Measurements from ENCODE around the gene PHACTR1. TPM values are rescaled to one million over a fixed set of nuclear protein-coding genes. Genes with fewer than 3 reads are reported as not detected.

The PHACTR1 gene
- total RNA-seq, 5 donors from 2014 or later (not counting 1 experiment from before 2014, with no cell fraction given): 0.63 to 2.6 (median 1.1) TPM

GRCh38 chr6:12893036-12893435 is 176.5 kb downstream of the PHACTR1 start:
- DNase-seq: no peak
- Mint-ChIP-seq H3K9me3 (peaks cover 0 to 15% (median 6%) of the 10 kb centered on the region in 3 donors), H3K27me3 (peaks cover 9 to 11% of the 10 kb centered on the region in 2 donors), H3K27ac (no peak overlapping the region), H3K4me1 (no peaks in the 10 kb centered on the region), H3K36me3 (no peaks in the 10 kb centered on the region), H3K4me3 (no peak overlapping the region)
- Histone ChIP-seq H3K9me3 (no peaks in the 10 kb centered on the region), H3K4me1 (ENCODE audit: control insufficient read depth in 1 of 2, extremely low read depth in 1 of 2, insufficient read depth in 2 of 2, low read length in 2 of 2) (no peaks in the 10 kb centered on the region), H3K36me3 (ENCODE audit: control insufficient read depth in 2 of 2, extremely low read depth in 1 of 2, insufficient read depth in 1 of 2, low read length in 1 of 2) (no peaks in the 10 kb centered on the region), H3K27me3 (replicated peaks in 1 of 2; ENCODE audit: control insufficient read depth in 2 of 2, extremely low read depth in 1 of 2, insufficient read depth in 2 of 2, low read length in 1 of 2) (peaks cover 0 to 3% of the 10 kb centered on the region in 2 experiments), H3K27ac (ENCODE audit: low read length) (no peak overlapping the region), H3K4me3 (ENCODE audit: control insufficient read depth in 1 of 2, extremely low read depth in 1 of 2, low read length in 1 of 2) (no peak overlapping the region)
- WGBS (ENCODE audit: insufficient coverage): 100% methylated on average over 1 of the region's 4 CpGs
- ChIA-PET CTCF (no interaction called here), POLR2A (no interaction called here)
- ATAC-seq (replicated peaks in 1 of 4): no peak

GRCh38 chr6:12895721-12896120 is 179.2 kb downstream of the PHACTR1 start:
- Histone ChIP-seq H3K4me1 (ENCODE audit: control insufficient read depth in 1 of 2, extremely low read depth in 1 of 2, insufficient read depth in 2 of 2, low read length in 2 of 2) (no peaks in the 10 kb centered on the region), H3K4me3 (ENCODE audit: control insufficient read depth in 1 of 2, extremely low read depth in 1 of 2, low read length in 1 of 2) (no peak overlapping the region), H3K27ac (ENCODE audit: low read length) (no peak overlapping the region), H3K27me3 (replicated peaks in 1 of 2; ENCODE audit: control insufficient read depth in 2 of 2, extremely low read depth in 1 of 2, insufficient read depth in 2 of 2, low read length in 1 of 2) (peaks cover 0 to 9% of the 10 kb centered on the region in 2 experiments), H3K9me3 (no peaks in the 10 kb centered on the region), H3K36me3 (ENCODE audit: control insufficient read depth in 2 of 2, extremely low read depth in 1 of 2, insufficient read depth in 1 of 2, low read length in 1 of 2) (no peaks in the 10 kb centered on the region)
- POLR2A ChIA-PET: no interaction called here
- H3K9me3 Mint-ChIP-seq: peaks cover 0 to 11% (median 3%) of the 10 kb centered on the region in 3 donors
- ATAC-seq (replicated peaks in 1 of 4) (no peak), DNase-seq (no peak)
- H3K27me3 Mint-ChIP-seq: peaks cover 17 to 22% of the 10 kb centered on the region in 2 donors
- H3K4me1 Mint-ChIP-seq: no peaks in the 10 kb centered on the region
- 75% methylated on average over 3 of the region's 3 CpGs for WGBS (ENCODE audit: insufficient coverage)
- no peak overlapping the region for H3K27ac Mint-ChIP-seq
- H3K36me3 Mint-ChIP-seq: no peaks in the 10 kb centered on the region
- CTCF ChIA-PET: no interaction called here
- H3K4me3 Mint-ChIP-seq: no peak overlapping the region

- ChIA-PET CTCF (no interaction called here), POLR2A (no interaction called here)
- Histone ChIP-seq H3K36me3 (ENCODE audit: control insufficient read depth in 2 of 2, extremely low read depth in 1 of 2, insufficient read depth in 1 of 2, low read length in 1 of 2) (no peaks in the 10 kb centered on the region), H3K9me3 (no peaks in the 10 kb centered on the region), H3K4me1 (ENCODE audit: control insufficient read depth in 1 of 2, extremely low read depth in 1 of 2, insufficient read depth in 2 of 2, low read length in 2 of 2) (no peaks in the 10 kb centered on the region), H3K27ac (ENCODE audit: low read length) (no peak overlapping the region), H3K27me3 (replicated peaks in 1 of 2; ENCODE audit: control insufficient read depth in 2 of 2, extremely low read depth in 1 of 2, insufficient read depth in 2 of 2, low read length in 1 of 2) (peaks cover 0 to 9% of the 10 kb centered on the region in 2 experiments), H3K4me3 (ENCODE audit: control insufficient read depth in 1 of 2, extremely low read depth in 1 of 2, low read length in 1 of 2) (no peak overlapping the region)
- Mint-ChIP-seq H3K27me3 (peaks cover 23 to 27% of the 10 kb centered on the region in 2 donors), H3K9me3 (peaks cover 0 to 5% (median under 1%) of the 10 kb centered on the region in 3 donors), H3K4me1 (no peaks in the 10 kb centered on the region), H3K4me3 (no peak overlapping the region), H3K36me3 (no peaks in the 10 kb centered on the region), H3K27ac (no peak overlapping the region)
- WGBS (ENCODE audit: insufficient coverage): no CpG with 5 or more reads among the region's 7 CpGs
- ATAC-seq (replicated peaks in 1 of 4): no peak
- no peak for DNase-seq
Observed at GRCh38 chr6:12896208-12896733, 179.7 kb downstream of the PHACTR1 start.

GRCh38 chr6:12898603-12899002 is 182.0 kb downstream of the PHACTR1 start:
- H3K36me3 Mint-ChIP-seq: no peaks in the 10 kb centered on the region
- no peak overlapping the region for H3K27ac Mint-ChIP-seq
- CTCF ChIA-PET: no interaction called here

GRCh38 chr6:12899046-12899833 is 182.7 kb downstream of the PHACTR1 start:
- H3K27me3 ChIP-seq (replicated peaks in 1 of 2; ENCODE audit: control insufficient read depth in 2 of 2, extremely low read depth in 1 of 2, insufficient read depth in 2 of 2, low read length in 1 of 2): peaks cover 0 to 16% of the 10 kb centered on the region in 2 experiments

More at GRCh38 chr6:12898603-12899002, 182.0 kb downstream of the PHACTR1 start:
- Histone ChIP-seq H3K36me3 (ENCODE audit: control insufficient read depth in 2 of 2, extremely low read depth in 1 of 2, insufficient read depth in 1 of 2, low read length in 1 of 2) (no peaks in the 10 kb centered on the region), H3K9me3 (no peaks in the 10 kb centered on the region), H3K4me1 (ENCODE audit: control insufficient read depth in 1 of 2, extremely low read depth in 1 of 2, insufficient read depth in 2 of 2, low read length in 2 of 2) (no peaks in the 10 kb centered on the region), H3K27ac (ENCODE audit: low read length) (no peak overlapping the region), H3K4me3 (ENCODE audit: control insufficient read depth in 1 of 2, extremely low read depth in 1 of 2, low read length in 1 of 2) (no peak overlapping the region), H3K27me3 (replicated peaks in 1 of 2; ENCODE audit: control insufficient read depth in 2 of 2, extremely low read depth in 1 of 2, insufficient read depth in 2 of 2, low read length in 1 of 2) (peaks cover 0 to 14% of the 10 kb centered on the region in 2 experiments)
- Mint-ChIP-seq H3K27me3 (peaks cover 22 to 35% of the 10 kb centered on the region in 2 donors), H3K4me1 (no peaks in the 10 kb centered on the region), H3K9me3 (no peaks in the 10 kb centered on the region), H3K4me3 (no peak overlapping the region)
- ATAC-seq (replicated peaks in 1 of 4): no peak
- WGBS (ENCODE audit: insufficient coverage): 89% methylated on average over 10 of the region's 10 CpGs
- no peak for DNase-seq
- POLR2A ChIA-PET: no interaction called here

GRCh38 chr6:12903246-12903645 is 186.7 kb downstream of the PHACTR1 start:
- ChIA-PET POLR2A (no interaction called here), CTCF (no interaction called here)
- H3K4me1 ChIP-seq (ENCODE audit: control insufficient read depth in 1 of 2, extremely low read depth in 1 of 2, insufficient read depth in 2 of 2, low read length in 2 of 2): no peaks in the 10 kb centered on the region
- H3K27me3 ChIP-seq (replicated peaks in 1 of 2; ENCODE audit: control insufficient read depth in 2 of 2, extremely low read depth in 1 of 2, insufficient read depth in 2 of 2, low read length in 1 of 2): peaks cover 0 to 18% of the 10 kb centered on the region in 2 experiments
- 67% methylated on average over 1 of the region's 1 CpG for WGBS (ENCODE audit: insufficient coverage)
- H3K27ac Mint-ChIP-seq: no peak overlapping the region
- no peaks in the 10 kb centered on the region for H3K36me3 ChIP-seq (ENCODE audit: control insufficient read depth in 2 of 2, extremely low read depth in 1 of 2, insufficient read depth in 1 of 2, low read length in 1 of 2)
- no peak overlapping the region for H3K27ac ChIP-seq (ENCODE audit: low read length)
- H3K4me3 Mint-ChIP-seq: no peak overlapping the region
- no peaks in the 10 kb centered on the region for H3K4me1 Mint-ChIP-seq
- no peak for DNase-seq
- no peak for ATAC-seq (replicated peaks in 1 of 4)
- H3K9me3 ChIP-seq: no peaks in the 10 kb centered on the region
- no peak overlapping the region for H3K4me3 ChIP-seq (ENCODE audit: control insufficient read depth in 1 of 2, extremely low read depth in 1 of 2, low read length in 1 of 2)
- no peaks in the 10 kb centered on the region for H3K9me3 Mint-ChIP-seq
- peaks cover 24 to 28% of the 10 kb centered on the region in 2 donors for H3K27me3 Mint-ChIP-seq
- no peaks in the 10 kb centered on the region for H3K36me3 Mint-ChIP-seq

More at GRCh38 chr6:12899046-12899833, 182.7 kb downstream of the PHACTR1 start:
- DNase-seq (no peak), ATAC-seq (replicated peaks in 1 of 4) (no peak)
- no peaks in the 10 kb centered on the region for H3K9me3 Mint-ChIP-seq
- Histone ChIP-seq H3K4me1 (ENCODE audit: control insufficient read depth in 1 of 2, extremely low read depth in 1 of 2, insufficient read depth in 2 of 2, low read length in 2 of 2) (no peaks in the 10 kb centered on the region), H3K36me3 (ENCODE audit: control insufficient read depth in 2 of 2, extremely low read depth in 1 of 2, insufficient read depth in 1 of 2, low read length in 1 of 2) (no peaks in the 10 kb centered on the region), H3K27ac (ENCODE audit: low read length) (no peak overlapping the region), H3K4me3 (ENCODE audit: control insufficient read depth in 1 of 2, extremely low read depth in 1 of 2, low read length in 1 of 2) (no peak overlapping the region), H3K9me3 (no peaks in the 10 kb centered on the region)
- H3K36me3 Mint-ChIP-seq: no peaks in the 10 kb centered on the region
- peaks cover 22 to 35% of the 10 kb centered on the region in 2 donors for H3K27me3 Mint-ChIP-seq
- no peak overlapping the region for H3K4me3 Mint-ChIP-seq
- 69% methylated on average over 3 of the region's 4 CpGs for WGBS (ENCODE audit: insufficient coverage)
- no peak overlapping the region for H3K27ac Mint-ChIP-seq
- POLR2A ChIA-PET: no interaction called here
- CTCF ChIA-PET: no interaction called here
- no peaks in the 10 kb centered on the region for H3K4me1 Mint-ChIP-seq
